NCI-H187 (cell line): ENCODE measurements around the gene FSTL4.

Experiments used
- DNase-seq, 2 experiments: peaks; one replicate each; lab custom pipeline; 2025; lab: John Stamatoyannopoulos, UW

Gene FSTL4

GRCh38 chr5:133478199-133478985 is 133.9 kb downstream of the FSTL4 start:
- no peak for DNase-seq

DNA sequence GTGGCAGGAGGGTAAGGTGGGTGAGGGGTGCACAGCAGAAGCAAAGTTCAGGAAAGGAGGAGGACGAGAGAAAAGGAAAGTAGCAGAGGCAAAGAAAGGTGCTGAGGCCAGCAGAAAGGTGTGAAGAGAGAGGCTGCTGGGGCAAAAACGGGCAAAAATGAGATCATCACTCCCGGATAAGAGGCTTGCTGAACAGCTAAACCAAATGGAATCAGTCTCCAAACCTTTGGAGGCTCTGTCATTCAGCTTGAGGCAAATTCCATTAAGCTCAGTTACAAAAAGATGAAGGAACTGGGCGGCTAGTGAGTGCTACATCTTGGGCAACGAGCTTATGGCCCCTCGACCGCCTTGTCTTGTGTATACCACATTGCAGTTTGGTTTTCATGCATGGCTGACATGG is 136.4 kb downstream of the FSTL4 start:
- no peak for DNase-seq

DNA sequence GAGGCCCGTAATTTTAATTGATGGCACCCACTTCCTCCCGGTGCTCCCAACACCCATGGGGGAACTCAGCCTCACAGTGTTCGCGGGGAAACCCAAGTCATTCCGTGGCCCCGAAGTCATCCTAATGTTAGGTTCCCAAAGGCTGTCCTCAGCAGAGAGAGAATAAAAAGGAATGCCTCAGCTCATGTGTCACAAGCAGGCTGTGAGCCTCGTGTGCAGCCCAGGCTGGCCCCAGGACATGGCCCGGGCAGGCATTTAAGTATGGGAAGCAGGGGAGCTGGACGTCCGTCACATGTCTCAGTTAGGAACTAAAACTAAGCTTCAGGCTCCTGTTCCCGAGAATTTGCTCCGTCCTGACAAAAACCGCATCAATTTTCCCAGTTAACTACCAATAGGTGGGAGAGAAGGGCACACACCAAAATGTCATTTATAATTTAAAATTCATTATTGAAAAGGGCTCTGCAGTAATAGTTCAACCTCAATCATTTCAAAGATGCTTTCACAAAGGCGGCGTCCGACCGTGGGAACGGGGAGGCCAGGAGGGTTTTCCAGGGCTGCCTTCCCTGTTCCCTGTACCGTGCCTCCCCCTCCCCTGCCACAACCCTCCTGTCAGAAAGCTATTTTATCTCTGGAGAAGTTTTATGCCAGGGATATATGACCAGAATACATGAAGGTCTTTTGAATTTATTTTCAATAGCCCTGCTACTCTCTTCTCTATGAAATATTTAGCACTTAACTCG is 137.3 kb downstream of the FSTL4 start:
- DNase-seq = no peak

GRCh38 chr5:133473291-133473690 is 139.1 kb downstream of the FSTL4 start:
- no peak for DNase-seq

DNA sequence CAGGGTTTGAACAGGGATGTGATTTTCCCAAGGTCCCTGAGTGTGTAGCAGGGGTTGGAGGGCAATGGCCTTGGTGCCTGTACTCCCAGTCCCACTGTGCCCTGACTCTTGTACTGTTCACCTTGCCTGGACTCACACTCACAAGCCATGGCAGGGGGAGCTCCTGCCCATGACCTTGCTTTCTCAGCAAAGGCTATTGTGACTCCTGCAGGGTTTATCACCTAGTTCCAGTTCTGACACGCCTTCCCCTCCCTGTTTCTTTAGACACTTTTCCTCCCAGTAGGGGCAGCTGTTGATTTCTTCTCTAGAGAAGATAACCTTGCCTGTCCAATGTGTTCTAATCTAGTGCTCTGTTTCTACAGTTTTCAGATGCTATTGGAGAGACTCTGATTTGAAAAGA is 139.5 kb downstream of the FSTL4 start:
- no peak for DNase-seq

GRCh38 chr5:133471699-133472098 is 140.6 kb downstream of the FSTL4 start:
- no peak for DNase-seq

DNA sequence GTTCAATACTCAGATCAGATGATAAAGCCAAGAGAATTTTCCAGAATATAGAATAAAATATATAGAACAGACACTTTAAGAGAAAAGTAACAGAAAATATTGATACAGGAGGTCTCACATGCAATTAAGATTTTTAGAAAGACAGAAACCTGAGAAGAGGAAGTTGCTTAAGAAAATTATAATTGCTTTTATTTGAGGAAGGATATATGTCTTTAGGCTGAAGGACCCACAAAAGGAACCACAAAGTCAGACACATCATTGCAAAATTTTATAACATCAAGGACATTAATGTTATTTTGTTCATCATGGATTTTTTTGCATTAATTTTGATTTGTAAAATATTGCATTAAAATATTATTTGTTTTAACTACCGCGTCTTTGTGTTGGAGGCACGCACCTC is 141.5 kb downstream of the FSTL4 start:
- no peak for DNase-seq

DNA sequence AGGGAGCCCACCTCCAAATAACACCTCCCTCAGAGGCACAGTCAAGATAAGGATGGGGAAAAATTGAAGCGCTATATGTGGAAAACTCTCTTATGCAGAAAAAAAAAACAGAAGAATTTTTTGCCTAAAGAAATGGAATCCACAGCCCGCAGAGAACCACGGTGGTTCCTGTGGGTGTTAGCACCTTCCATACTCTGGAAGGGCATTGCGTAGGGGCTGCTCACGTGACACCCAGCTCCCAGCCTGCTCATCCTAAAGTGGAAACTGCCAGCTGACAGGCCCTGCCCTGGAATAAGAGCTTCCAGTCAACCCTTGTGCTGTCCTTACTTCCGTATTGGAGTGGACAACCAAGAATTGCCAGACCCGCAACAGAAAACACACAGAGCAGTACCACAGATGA is 142.5 kb downstream of the FSTL4 start:
- DNase-seq = no peak

DNA sequence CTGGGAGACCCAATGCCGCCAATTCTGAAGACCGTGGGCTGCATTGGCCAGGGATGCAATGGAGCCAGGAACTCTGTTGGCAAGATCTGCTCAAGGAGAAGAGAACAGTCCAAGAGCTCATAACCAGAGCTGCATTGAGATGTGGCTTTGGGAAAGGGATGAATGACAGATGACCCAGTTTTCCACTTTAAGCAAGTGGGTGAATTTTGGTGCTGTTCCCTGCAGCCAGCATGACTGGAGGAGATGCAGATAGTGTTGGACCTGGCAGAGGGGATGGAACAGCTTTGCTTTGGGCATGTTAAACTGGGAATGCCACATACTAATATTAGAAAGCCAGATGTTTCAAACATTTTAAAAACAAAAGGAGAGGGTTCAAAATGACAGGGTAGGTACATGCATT is 143.1 kb downstream of the FSTL4 start:
- no peak for DNase-seq

- no peak for DNase-seq
Observed at GRCh38 chr5:133468596-133468995, 143.7 kb downstream of the FSTL4 start.

DNA sequence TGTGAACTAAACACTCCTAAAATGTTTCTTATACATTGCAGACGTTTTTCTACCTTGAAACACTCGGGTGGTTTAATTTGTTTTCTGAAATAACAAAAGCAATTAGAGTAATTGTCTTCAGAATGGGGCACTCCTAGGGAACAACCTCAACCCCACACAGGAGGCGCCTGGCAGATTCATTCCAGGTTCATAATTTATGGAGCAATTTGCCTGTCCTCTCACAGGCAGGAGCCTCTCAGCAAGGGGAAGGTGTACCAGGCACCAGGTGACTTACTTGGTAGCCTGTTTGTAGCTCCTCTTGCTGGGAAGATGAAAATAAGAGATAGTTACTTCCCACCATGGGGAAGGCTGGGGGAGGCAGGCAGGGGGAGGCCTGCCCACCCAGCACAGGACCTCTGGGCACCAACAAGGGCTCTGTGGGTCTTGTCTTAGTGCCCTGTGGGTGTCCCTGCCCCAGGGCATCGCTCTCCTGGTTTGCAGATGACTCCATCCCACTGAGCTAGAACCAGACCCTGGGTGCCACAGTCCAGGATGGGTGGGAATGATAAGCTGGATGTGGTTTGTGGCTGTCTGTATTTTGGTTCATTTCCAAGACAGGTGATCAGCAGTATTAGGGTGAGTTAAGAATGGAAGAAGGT is 144.4 kb downstream of the FSTL4 start:
- no peak for DNase-seq

- DNase-seq = no peak
Observed at GRCh38 chr5:133467335-133467779, 145.0 kb downstream of the FSTL4 start.

- DNase-seq = no peak
Observed at GRCh38 chr5:133466556-133467334, 145.6 kb downstream of the FSTL4 start.

DNA sequence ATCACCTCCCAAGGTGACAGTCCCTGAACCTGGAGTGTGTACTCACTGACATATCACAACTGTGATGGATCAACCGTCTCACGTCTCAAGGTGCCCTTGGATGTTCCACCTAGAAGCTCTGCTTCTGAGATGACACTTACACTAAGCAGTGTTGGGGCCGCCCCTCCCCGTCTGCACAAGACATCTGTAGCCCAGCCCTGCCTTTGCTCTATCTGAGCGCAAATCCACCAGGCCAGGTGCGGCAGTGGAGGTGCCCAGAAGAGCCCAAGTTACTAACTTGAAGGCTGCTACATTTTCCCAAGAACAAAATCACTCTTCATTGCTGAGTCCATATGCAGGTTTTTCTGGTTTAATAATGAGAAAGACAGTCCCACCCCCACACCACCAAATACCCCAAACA is 148.3 kb downstream of the FSTL4 start:
- no peak for DNase-seq

DNA sequence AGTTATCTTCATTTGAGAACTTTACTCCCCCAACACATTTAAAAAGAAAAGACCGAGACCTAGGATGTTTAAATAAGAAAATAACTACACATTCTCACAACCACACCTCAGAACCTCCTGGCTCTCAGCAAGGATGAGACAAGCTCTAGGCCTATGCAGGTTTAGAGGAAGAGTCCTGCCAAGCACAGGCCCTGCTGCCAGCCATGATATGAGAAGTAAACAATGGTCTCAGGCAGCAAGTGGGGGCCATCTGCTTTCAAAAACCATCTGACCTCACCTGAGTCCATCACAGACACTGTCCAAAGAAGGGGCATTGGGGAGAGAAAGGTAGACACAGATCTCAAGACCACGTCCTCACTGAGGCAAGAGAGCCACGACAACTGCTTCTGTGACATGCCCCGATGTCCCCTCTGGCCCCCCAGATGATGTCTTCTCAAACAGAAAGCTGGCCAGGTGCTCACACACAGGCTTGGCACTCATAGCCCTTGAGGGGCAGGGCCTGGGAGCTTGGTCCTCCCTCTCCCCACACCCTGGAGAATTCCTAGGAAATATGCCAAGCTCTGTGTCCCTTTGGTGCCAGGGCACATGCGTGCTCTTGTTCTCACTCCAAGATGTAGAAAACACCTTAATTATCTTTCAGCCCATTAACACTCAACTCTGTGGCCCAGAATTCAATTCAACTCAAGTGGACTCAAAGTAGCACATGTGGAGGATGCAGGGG is 150.4 kb downstream of the FSTL4 start:
- DNase-seq = no peak

DNA sequence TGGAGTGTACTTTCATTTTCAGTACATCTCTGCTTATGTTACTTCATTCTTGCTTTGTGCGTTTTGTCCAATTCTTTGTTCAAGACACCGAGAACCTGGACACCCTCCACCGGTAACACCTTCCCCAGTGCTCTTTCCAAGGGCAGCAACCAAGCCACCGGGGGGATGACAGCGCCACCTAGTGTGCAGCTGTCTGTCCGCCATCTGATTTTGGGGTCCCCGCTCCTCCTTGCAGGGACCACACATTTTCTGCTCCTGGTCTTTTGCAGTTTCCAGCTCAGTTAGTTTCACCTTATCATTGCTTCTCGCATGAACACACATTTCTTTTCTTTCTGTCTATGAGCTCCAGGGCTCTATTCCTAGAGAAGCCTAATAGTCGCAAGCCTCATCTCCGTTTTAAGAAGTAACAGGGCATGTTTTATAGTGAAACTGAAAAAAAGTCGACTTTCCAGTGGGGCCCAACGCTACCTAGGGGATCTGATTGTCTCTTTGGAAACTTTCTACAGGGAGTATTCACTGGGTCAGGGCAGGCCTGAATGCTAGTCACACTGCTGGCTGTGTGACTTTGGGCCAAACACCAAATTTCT is 152.1 kb downstream of the FSTL4 start:
- no peak for DNase-seq

DNA sequence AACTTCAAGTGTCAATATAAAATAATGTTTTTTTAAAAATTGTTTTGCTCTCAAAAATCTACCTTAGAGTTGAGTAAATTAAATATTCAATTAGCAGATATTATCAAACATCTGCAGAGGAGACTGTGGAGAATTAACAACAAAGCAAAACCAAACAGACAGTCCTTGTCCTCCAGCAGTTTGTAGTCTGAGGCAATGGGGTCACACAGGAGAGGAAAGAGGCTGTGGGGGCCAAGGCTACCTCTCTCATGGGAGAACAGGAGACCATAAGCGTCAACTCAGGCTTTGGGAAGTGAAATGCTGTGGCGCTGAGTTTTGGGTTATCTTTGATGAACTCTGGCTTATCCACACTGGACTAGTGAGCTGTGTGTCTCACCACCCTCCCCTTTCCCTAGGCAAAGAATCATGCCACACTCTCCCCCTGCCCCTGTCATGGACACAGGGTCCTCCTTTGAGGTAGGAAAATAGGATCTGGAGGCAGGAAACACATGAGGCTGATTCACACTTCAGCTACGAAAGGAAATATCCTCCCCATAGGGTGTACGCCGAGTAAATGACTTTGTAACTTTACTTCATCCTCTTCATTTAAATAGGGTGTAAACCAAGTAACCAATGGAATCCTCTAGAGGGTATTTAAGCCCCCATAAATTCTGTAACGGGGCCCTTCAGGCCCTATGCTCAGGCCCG is 152.7 kb downstream of the FSTL4 start:
- no peak for DNase-seq

DNA sequence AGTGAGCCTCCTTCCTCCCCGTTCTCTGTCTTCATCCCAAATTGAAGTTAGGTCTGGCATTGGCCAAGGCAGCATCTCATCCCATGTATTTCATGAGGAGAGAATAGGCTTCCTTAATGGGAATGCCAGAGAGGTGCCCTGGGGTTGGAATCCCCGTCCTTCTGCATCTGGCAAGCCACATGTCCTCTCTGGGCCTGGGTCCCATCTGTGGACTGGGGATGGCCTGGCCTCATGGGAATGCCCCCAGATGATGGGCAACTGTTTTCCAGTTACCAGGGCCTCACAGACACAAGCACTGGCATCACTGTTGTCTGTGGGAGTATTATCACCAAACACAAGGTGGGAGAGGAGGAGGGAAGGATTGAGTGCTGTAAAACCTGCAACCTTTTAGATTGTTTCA is 153.9 kb downstream of the FSTL4 start:
- no peak for DNase-seq

DNA sequence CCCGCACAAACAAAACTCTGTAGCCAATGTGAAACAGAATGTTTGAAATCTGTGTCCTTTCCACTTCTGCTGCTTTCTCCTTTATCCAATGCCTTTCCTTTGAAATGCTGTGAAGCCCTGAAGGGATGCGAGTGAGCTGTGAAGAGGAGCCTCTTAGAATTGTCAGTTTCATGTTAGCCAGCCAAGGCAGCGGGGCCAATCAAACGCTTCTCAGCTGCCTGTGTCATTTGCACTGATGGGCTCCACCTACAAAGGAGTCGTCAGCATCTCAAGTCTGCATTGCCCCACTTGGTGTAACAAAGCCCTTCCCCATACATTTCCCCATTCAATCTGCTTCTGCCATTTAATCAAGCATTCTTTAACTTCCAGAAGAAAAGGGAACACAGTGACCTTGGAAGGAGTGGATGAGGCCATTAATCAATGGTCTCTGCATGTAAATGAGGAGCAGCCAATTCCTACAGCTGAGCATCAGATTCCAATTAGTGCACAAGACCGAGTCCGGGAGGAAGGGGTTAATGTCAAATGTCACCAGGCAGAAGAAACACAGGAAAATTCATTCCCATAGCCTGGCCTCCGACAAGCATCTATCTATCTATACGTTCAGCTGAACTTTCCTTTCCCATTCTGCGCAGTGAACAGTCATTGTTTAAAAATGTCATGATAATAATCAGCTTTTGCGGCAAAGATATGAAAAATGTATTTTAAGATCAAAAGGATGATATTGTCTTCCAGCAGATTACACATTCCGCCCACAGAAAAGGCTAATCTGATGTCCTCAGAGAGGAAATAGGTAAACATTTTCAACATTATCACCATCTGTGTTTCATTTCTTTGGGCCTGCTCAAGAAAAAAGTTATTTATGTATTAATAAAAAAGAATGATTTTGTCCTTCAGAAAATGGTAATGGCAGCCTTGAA is 154.6 kb downstream of the FSTL4 start:
- no peak for DNase-seq
